Measurements from ENCODE around the gene BAMBI.

The BAMBI gene

GRCh38 chr10:28674782-28675181 is 2.5 kb upstream of the BAMBI start:
- no peak for DNase-seq (ENCODE audit: low read depth, low spot score)

GRCh38 chr10:28676326-28676967 is 874 bp upstream of the BAMBI start:
- no peak for DNase-seq (ENCODE audit: low read depth, low spot score)

DNA sequence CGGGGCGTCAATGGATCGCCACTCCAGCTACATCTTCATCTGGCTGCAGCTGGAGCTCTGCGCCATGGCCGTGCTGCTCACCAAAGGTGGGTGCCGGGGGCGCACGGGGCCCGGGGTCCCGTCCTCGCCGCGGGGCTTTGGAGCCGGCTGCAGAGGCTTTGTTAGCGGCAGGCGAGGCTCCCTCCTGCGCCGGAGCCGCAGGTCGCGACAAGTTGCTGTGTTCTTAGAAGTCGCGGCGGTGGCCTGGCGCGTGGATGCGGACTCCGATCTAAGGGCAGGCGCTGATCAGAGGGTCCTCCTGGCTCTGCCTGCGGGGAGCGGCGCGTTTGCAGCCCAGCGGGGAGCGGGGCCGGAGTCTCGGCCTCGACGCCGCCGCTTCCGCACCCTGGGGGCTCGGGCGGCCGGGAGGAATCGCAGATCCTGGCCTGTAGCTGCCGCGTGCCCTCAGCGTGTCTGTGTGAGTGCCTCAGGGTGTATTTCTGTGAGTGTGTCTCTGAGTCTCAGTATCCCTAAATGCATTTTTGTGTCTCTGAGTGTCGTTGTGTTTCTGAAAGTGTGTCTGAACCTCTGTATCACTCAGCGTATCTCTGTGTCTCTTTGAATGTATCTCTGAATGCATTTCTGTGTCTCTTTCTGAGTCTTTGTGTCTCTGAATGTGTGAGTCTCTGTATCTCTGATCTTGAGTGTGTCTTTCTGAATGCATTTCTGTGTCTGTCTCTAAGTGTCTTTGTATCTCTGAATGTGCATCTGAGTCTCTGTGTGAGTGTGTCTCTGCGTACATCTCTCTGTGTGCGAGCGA is 766 bp downstream of the BAMBI start:
- no peak for DNase-seq (ENCODE audit: low read depth, low spot score)

GRCh38 chr10:28678687-28679457 is 1.6 kb downstream of the BAMBI start:
- no peak for DNase-seq (ENCODE audit: low read depth, low spot score)

DNA sequence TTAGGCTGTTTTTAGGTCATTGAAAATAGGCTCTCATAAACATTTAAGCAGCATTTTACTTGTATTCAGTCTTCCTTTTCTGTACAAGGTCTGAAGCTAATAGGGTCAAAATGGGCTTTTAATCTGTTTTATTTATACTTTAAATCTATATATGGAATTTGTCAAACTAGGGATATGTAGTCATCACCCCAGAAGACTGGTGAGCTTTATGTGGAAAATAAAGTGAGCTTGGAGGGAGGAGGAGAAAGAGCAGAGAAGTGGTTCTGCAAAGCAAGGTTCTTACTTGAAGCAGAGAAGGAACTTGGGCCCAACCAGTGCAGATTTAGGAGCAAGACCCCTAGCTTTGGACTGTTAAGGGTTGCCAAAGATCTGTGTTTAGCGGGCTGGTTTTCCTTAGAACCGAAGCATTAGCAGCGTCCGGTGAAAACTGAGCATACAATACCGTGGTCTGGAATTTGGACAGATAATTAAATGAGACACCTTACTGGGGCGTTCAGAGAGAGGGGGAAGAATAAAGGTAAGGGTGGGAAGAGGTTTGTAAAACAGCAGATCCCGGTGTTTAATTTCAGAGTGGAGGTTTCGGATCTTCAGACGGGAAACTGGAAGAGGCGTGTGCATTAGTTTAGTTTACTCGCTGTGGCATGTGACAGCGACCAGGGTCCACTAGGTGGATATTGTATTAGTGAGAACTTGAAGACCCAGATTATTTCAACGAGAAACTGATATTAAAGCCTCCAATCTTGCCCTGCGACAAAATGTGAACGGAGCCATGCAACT is 2.4 kb downstream of the BAMBI start:
- DNase-seq (ENCODE audit: low read depth, low spot score) = no peak

GRCh38 chr10:28680358-28680752 is 3.0 kb downstream of the BAMBI start:
- no peak for DNase-seq (ENCODE audit: low read depth, low spot score)

DNA sequence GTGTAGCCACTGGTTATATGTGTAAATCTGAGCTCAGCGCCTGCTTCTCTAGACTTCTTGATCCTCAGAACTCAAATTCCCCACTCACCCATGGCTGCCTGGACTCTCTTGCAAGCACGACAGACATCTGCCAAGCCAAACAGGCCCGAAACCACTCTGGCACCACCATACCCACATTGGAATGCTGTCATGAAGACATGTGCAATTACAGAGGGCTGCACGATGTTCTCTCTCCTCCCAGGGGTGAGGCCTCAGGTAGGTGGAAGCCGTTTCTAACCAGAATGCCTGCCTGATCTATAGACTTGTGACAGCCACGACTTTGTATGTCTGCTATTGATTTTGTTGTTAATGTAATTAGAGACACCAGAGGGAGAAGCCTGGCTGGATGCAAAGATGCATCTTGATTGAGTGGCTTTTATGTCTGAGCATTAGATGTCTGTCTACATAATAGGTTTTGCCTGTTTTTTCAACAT is 4.0 kb downstream of the BAMBI start:
- no peak for DNase-seq (ENCODE audit: low read depth, low spot score)

GRCh38 chr10:28681928-28682750 is 4.8 kb downstream of the BAMBI start:
- no peak for DNase-seq (ENCODE audit: low read depth, low spot score)

GRCh38 chr10:28684157-28684985 is 7.0 kb downstream of the BAMBI start:
- no peak for DNase-seq (ENCODE audit: low read depth, low spot score)

- DNase-seq (ENCODE audit: low read depth, low spot score) = no peak
These were observed 7.8 kb downstream of the BAMBI start for GRCh38 chr10:28684986-28685580.

GRCh38 chr10:28685717-28686116 is 8.4 kb downstream of the BAMBI start:
- no peak for DNase-seq (ENCODE audit: low read depth, low spot score)

- DNase-seq (ENCODE audit: low read depth, low spot score) = no peak
These were observed 9.7 kb downstream of the BAMBI start for GRCh38 chr10:28686835-28687682.

DNA sequence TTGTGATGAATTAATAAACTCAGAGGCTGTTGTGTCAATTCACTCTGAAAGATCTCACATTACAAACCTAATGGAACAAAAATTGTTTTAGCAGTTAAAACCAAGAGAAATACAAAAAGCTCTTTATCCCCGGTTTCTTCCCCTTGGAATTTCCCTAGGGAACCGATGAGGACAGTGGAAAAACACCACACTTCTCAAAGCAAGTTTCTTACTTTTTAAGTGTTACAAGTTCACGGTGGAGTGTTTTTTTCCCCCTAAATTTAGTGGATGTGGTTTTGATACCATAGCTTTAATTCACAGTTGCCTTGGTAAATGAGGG is 10.3 kb downstream of the BAMBI start:
- DNase-seq (ENCODE audit: low read depth, low spot score) = no peak

DNA sequence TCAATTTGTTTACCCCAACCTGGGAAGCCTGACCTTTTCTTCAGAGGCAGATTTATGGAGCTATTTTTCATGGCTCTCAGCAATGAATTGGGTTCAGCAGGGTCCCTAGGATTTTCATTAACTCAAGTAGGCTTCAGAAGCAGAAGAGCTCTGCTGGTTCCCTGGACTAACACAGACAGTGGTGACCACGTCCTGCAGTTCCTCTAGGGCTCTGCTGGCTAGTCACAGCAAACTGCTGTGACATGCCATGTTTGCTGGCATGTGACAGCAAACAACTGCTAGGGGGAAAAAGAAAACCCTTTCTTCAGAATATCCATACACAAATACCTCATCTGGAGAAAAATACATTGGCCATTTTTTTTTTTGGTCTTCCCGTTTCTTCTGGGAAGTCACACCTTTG is 13.2 kb downstream of the BAMBI start:
- DNase-seq (ENCODE audit: low read depth, low spot score) = no peak

DNA sequence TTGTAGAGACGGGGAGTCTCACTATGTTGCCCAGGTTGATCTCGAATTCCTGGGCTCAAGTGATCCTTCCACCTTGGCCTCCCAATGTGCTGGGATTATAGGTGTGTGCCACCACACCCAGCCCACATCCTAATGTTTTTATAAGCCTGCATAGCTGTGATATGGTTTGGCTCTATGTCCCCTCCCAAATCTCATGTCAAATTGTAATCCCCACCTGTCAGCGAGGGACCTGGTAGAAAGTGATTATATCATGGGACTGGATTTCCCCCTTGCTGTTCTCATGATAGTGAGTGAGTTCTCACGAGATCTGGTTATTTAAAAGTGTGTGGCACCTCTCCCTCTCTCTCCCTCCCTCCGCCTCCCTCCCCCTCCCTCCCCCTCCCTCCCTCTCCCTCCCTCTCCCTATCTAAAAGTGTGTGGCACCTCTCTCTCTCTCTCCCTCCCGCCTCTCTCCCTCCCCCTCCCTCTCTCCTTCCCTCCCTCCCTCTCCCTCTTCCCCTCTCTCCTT is 13.9 kb downstream of the BAMBI start:
- DNase-seq (ENCODE audit: low read depth, low spot score) = no peak

- DNase-seq (ENCODE audit: low read depth, low spot score) = no peak
These were observed 14.7 kb downstream of the BAMBI start for GRCh38 chr10:28692050-28692449.

GRCh38 chr10:28694530-28694929 is 17.2 kb downstream of the BAMBI start:
- DNase-seq (ENCODE audit: low read depth, low spot score) = no peak

DNA sequence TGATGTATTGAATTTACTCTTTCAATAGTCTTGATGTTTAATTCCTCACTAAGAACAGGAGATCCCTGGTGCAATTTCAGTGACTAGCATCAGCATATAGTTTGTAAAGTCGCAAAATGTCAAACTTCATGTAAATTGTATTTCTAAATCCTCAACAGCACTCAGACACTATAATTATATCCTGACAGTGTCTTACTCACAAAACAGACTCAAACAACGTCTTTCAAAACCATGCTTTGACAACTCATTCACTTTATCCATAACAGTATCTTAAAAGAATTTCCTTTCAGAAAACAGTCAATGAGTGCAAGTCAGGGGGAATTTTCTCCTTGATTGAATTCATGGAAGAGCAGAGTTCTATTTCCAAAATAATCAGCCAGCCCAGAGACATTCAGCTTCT is 20.8 kb downstream of the BAMBI start:
- DNase-seq (ENCODE audit: low read depth, low spot score) = no peak

Measured in iPS DF 19.7 (cell line).